NCI-H2227 (cell line): ENCODE measurements around the gene EXOC4.

ENCODE experiments used
- DNase-seq: peaks from one replicate; lab custom pipeline; 2025; ENCODE audit not compliant: unreplicated experiment; lab: John Stamatoyannopoulos, UW

EXOC4 gene

DNA sequence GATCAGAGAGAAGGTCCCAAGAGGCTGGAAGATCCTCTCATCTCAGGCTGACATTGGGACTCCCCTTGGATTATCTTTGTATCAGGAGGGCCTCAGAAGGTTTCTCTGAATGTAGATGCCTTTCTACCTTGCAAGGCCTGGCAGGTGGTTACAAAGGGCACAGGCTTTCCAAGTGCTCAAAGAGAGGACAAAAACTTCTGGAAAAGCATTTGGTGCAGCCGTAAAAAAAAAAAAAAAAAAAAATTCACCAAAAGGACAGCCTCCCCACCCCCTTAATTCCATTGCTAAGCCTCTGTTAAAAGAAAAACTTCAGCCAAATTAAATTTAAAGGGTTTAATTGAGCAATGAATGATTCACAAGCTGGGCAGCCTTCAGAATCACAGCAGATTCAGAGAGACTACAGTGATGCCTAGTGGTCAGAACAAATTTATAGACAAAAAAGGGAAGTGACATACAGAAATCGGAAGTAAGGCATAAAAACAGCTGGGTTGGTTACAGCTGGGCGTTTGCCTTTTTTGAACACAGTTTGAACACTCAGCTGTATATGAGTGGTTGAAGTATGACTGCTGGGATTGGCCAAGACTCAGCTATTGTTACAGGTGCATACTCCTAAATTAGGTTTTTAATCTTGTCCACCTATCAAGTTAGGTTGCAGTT is 831.7 kb downstream of the EXOC4 start:
- DNase-seq: no peak

DNA sequence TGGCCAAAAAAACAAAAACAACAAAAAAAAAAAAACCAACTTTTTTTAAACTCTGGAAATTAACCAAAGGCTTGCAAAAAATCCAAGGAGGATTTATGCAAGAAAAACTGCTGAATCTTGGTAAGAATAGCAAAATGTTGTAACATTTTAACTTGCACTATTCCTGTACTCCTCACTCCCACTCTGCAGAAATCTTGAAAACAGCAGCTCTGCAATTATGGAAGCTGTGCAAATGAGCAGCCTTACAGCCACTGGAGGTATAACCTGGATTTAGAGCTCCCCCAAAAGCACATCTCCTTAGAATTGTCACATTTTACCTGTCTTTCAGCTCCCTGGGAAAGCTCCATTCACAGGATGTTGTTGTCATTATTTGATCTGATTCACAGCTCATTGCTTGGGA is 832.4 kb downstream of the EXOC4 start:
- DNase-seq: no peak

DNA sequence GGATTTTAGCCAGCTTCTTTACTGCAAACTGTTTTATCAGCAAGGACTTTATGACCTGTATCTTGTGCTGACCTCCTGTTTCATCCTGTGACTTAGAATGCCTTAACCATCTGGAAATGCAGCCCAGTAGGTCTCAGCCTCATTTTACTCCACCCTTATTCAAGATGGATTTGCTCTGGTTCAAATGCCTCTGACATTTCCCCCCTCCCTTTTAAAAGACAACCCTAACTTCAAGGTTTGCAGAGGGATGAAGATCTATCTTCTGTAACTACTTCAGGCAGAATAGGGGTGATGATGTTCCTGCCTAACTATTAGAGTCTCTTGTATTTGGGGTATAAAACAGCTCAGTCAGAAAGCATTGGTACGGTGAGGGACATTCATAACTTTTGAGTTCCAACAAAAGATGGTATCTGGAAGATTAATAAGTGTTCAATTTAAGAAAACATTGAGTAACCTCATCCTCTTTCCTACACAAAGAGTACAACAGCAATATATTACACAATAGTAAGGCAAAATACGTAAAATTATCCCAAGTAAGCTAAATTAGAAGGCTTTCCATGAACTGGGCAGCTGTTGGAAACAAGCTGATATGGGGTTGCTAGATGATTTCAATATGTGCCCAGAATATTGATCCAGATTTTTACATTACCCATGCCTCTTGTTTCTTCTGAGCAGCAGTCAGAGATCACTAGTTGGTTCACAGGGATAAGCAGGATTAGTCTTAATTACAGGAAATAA is 834.3 kb downstream of the EXOC4 start:
- no peak for DNase-seq

DNA sequence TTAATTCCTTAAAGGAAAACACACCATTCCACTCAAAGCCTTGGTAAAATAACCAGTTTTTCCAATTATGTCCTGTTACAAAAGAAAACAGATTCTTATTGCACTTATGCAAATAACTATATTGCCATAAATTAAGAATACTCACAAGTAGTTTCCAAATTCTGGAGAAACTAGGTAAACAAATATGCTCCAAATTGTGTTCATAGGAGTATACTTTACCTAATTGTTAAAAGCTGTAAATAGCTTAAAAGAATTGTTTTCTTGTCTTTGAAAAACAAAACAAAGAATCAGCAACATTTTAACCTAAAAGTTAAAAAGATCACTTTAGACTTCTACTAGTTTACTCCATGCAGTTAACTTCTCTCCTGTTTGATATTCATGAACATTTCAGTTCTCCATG is 835.3 kb downstream of the EXOC4 start:
- no peak for DNase-seq

DNA sequence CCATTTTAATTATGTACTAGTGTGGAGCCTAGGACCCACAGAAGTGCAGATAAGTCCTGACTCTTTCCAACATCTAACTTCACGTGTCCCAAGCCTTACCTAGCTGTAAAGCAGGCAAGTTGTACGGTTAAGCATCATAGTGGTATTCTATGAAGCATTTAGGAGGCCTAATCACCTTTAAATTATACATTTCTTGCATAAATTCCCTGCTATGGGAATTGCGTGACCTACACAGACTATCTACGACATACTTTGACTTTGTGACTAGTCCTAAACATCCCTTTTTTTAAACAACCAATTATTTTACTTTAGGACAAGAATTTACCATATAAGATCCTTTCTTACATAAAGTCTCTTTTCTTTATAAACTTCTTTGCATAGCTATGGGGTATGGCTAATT is 836.6 kb downstream of the EXOC4 start:
- DNase-seq: peak; percentile 17

DNA sequence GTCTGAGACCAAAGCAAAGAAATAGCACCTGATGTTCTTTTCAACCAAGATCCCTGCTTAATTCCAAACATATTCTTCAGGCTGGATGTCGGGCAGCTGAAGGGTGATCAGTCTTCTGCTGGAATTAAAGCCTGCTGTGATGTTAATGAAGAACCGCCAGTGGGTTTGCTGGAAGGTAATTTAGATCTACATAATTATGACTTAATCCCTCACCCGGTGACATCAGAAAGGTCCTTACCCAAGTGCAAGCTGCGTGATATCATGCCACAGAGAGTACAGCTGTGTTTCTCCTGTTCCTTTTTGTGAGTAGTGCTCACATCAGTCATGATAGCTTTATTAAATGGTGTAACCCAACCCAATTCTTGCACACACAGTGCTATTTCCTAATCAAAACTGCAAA is 845.2 kb downstream of the EXOC4 start:
- no peak for DNase-seq

DNA sequence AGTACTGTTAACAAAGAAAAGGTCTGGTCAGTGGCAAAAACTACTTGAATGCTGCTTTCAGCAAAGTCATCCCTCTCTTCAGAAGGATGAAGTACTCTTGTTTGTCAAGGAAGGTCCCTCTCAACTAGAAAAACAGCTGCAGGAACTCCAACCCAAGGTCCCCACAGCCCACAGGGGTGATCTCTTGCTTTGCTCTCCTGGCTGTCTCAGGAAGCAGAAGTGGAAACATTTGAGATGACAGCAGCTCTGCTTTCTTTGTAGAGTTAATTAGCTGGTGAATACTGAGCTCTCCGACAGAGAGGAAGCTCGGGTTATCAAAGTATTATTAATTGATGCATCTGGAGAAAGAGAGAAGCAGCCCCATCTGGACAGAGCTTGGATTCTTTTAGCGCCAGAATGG is 848.8 kb downstream of the EXOC4 start:
- DNase-seq: no peak

DNA sequence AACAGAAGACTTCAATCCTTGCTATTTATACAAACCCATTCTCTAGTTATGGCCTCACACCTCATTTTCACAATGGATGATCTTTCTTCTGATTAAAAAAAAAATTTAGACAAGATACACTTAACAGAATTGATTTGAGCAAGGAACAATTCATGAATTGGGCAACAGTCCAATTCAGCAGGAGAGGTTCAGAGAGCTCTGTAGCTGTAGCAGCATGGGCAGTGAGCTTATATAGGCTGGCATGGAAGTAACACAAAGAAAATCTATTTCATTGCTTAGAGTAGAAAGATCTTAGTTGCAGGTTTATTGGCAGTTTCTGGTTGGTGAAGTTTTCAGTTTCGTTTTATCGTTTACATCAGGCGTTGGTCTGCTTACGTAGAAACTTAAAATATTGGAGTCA is 851.3 kb downstream of the EXOC4 start:
- DNase-seq: no peak

DNA sequence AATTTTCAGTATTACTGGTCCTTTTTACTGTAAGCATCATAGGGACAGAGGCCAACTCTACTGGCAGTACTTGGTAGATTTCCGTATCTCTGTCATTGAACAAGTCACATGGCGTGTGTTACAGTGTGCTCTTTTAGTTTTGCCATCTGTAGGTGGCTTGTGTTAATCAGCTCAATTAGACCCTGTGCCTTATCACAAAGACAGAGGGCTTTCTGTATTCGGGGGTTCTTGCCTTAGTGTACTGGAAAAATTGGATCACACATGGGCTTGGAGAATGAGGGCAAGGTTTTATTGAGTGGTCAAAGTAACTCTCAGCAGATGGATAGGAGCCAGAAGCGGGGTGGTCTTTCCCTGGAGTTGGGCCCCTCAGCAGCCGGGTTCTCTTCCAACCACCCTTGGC is 853.0 kb downstream of the EXOC4 start:
- no peak for DNase-seq

DNA sequence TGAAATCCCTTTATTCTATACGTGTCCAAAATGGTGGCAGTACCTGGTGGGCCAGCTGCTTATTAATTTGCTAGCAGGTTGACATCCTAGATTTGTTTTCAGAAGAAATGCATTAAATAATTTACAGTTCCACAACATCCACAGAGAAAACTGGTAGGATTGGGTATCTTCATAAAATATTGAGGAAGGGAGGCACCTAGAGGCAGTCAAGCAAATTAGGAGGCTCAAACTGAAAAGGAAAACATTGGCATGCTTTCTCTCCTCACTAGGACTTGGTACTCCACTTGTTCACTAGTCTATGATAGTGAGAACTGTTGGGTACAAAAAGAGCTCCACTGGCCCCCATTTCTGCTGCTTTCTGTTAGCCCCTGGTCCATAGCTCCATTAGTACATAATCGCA is 855.9 kb downstream of the EXOC4 start:
- DNase-seq: no peak

DNA sequence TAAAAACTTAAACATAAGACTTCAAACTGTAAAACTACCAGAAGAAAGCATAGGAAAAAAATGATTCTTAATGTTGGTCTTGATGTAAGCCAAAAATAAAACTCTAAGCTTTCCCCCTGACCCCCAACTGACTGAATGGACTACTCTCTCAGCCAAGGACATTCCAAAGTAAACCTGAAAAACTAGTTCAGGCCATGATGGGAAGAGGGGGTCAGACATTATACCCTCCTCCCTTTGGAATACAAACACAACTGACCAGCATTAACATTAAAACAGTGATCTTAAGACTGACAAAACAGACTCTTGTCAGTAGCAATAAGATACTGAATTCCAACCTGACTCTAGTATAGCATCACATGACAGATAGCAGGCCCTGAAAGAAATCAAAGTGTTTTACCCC is 860.8 kb downstream of the EXOC4 start:
- no peak for DNase-seq

DNA sequence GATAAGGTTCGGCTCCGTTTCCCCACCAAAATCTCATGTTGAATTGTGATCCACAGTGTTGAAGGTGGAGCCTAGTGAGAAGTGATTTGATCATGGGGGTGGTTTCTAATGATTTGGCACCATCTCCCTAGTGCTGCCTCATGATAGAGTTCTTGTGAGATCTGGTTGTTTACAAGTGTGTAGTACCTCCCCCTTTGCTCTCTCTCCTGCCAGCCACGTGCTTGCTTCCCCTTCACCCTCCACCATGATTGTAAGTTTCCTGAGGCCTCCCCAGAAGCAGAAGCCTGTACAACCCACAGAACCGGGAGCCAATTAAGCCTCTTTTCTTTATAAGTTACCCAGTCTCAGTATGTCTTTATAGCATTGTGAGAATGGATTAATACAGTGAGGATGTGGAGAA is 862.1 kb downstream of the EXOC4 start:
- no peak for DNase-seq
